ENCODE measurements around the gene GTF3C5.

The GTF3C5 gene, protein sequence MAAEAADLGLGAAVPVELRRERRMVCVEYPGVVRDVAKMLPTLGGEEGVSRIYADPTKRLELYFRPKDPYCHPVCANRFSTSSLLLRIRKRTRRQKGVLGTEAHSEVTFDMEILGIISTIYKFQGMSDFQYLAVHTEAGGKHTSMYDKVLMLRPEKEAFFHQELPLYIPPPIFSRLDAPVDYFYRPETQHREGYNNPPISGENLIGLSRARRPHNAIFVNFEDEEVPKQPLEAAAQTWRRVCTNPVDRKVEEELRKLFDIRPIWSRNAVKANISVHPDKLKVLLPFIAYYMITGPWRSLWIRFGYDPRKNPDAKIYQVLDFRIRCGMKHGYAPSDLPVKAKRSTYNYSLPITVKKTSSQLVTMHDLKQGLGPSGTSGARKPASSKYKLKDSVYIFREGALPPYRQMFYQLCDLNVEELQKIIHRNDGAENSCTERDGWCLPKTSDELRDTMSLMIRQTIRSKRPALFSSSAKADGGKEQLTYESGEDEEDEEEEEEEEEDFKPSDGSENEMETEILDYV

GRCh38 chr9:133030317-133031129, at the start of gene GTF3C5:
GTF3C5 (plus strand) TSS chr9:133030997; CDS start chr9:133031012, 15 bp downstream.
- POLR2A ChIA-PET: interaction anchor here (0.7 to 1.0 kb wide), 7 partner anchors 13 to 317 kb away, joined by 3 to 5 read pairs (median 3); partner anchors contain the start of genes MED22 and RPL7A
- DNase-seq (ENCODE audit: extremely low spot score): peak; percentile 99
- TF ChIP-seq, protein P1, sequence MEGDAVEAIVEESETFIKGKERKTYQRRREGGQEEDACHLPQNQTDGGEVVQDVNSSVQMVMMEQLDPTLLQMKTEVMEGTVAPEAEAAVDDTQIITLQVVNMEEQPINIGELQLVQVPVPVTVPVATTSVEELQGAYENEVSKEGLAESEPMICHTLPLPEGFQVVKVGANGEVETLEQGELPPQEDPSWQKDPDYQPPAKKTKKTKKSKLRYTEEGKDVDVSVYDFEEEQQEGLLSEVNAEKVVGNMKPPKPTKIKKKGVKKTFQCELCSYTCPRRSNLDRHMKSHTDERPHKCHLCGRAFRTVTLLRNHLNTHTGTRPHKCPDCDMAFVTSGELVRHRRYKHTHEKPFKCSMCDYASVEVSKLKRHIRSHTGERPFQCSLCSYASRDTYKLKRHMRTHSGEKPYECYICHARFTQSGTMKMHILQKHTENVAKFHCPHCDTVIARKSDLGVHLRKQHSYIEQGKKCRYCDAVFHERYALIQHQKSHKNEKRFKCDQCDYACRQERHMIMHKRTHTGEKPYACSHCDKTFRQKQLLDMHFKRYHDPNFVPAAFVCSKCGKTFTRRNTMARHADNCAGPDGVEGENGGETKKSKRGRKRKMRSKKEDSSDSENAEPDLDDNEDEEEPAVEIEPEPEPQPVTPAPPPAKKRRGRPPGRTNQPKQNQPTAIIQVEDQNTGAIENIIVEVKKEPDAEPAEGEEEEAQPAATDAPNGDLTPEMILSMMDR (IDR thresholded peaks at IDR 0.05; ENCODE audit: control extremely low read depth, extremely low read depth, low read depth, missing control alignments): no peak
- CTCF ChIA-PET: interaction anchor here (0.8 to 7.3 kb wide), 7 partner anchors 8 to 156 kb away, joined by 3 to 89 read pairs (median 4); no protein-coding TSS in a partner anchor

DNA sequence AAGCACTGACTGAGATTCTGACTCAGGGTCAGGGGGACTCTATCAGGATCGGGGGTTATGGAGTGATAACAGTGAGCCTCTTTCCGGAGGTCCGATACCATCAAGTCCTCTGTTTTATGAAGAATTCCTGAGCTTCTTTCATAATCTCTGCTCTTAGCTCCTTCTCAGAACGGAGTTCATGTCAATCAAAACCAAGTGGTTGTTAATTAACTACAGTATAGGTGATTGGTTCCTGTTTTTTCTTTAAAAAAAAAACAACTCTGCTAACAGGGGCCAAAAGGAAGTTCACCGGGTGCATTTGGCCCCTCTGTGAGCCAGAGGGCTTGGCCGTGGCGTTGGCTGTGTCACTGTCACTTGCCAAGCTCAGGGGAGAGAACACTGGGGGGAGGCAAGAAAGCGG, 48.3 kb upstream of the GTF3C5 start:
- ChIA-PET CTCF (interaction anchor here (3.0 kb wide), 1 partner anchor 10 kb away, joined by 13 read pairs; no protein-coding TSS in a partner anchor), POLR2A (no interaction called here)
- TF ChIP-seq, protein P1 (IDR thresholded peaks at IDR 0.05; ENCODE audit: control extremely low read depth, extremely low read depth, low read depth, missing control alignments): no peak
- peak; percentile 70 for DNase-seq (ENCODE audit: extremely low spot score)

GRCh38 chr9:132983491-132984201, 47.2 kb upstream of the GTF3C5 start:
- POLR2A ChIA-PET: no interaction called here
- CTCF ChIA-PET: interaction anchor here (0.9 kb wide), 1 partner anchor 12 kb away, joined by 4 read pairs; no protein-coding TSS in a partner anchor
- no peak for DNase-seq (ENCODE audit: extremely low spot score)
- TF ChIP-seq, protein P1 (IDR thresholded peaks at IDR 0.05; ENCODE audit: control extremely low read depth, extremely low read depth, low read depth, missing control alignments): no peak

- TF ChIP-seq, protein P1 (IDR thresholded peaks at IDR 0.05; ENCODE audit: control extremely low read depth, extremely low read depth, low read depth, missing control alignments): no peak
- ChIA-PET POLR2A (no interaction called here), CTCF (interaction anchor here (0.9 to 1.9 kb wide), 2 partner anchors 11 to 13 kb away, joined by 4 to 8 read pairs; no protein-coding TSS in a partner anchor)
- DNase-seq (ENCODE audit: extremely low spot score): peak; percentile 12
Observed at GRCh38 chr9:132984202-132985070, 46.4 kb upstream of the GTF3C5 start.

- CTCF ChIA-PET: interaction anchor here (1.9 kb wide), 1 partner anchor 12 kb away, joined by 8 read pairs; no protein-coding TSS in a partner anchor
Observed at GRCh38 chr9:132985071-132985350, 45.8 kb upstream of the GTF3C5 start.

More at GRCh38 chr9:132985071-132985350, 45.8 kb upstream of the GTF3C5 start:
- DNase-seq (ENCODE audit: extremely low spot score): peak; percentile 10
- POLR2A ChIA-PET: no interaction called here
- TF ChIP-seq, protein P1 (IDR thresholded peaks at IDR 0.05; ENCODE audit: control extremely low read depth, extremely low read depth, low read depth, missing control alignments): no peak
